ENCODE results near the gene BAIAP2L1.

BAIAP2L1 gene

DNA sequence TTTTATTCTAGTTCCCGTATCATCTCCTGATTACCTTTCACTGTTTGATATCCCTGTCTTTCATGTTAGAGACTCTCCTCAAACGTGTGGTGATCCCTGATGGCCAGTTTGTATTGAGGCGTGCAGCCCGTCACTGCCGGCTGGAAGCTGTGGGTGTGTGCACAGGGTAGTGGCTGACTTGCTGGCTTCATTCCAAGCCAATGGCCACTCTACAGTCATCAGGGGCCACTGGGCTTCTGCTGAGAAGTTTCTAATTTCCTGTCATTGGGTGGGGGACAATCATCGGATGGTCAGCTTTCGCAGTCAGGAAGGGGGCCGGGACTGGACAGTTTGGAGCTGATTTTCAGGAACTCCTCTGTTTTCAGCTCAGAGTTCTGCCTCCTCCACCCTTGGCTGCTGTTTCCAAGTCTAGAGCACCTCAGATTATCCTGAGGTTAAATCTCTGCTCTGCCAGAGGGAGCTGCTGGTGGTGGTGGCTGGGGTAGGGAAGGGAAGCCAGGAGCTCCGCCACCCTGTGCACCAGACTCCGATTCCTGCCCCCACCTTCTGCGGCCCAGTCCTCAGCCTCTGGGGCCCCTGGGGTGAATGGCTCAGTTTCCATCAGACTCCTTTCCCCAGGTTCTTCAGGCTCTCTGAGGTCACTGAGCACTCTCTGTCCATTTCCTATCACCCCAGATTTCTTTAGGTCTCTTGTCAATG lies 34.9 kb downstream of the BAIAP2L1 start:
- Histone ChIP-seq H3K4me3 (ENCODE audit: low read depth, low read length) (no peak overlapping the region), H3K36me3 (peaks cover 11% of the 10 kb centered on the region), H3K9me3 (ENCODE audit: severe bottlenecking) (no peaks in the 10 kb centered on the region), H3K27ac (no peak overlapping the region), H3K27me3 (ENCODE audit: insufficient read depth, low read depth, severe bottlenecking) (no peaks in the 10 kb centered on the region)
- TF ChIP-seq CTCF (IDR thresholded peaks at IDR 0.05; ENCODE audit: low read depth, low read length) = no peak
- no peak for DNase-seq

- DNase-seq = no peak
- H3K27me3 ChIP-seq (ENCODE audit: insufficient read depth, low read depth, severe bottlenecking) = no peaks in the 10 kb centered on the region
- H3K36me3 ChIP-seq = peaks cover 13% of the 10 kb centered on the region
- no peak overlapping the region for H3K27ac ChIP-seq
- H3K4me3 ChIP-seq (ENCODE audit: low read depth, low read length) = no peak overlapping the region
- no peaks in the 10 kb centered on the region for H3K9me3 ChIP-seq (ENCODE audit: severe bottlenecking)
- TF ChIP-seq CTCF (IDR thresholded peaks at IDR 0.05; ENCODE audit: low read depth, low read length) = no peak
These were observed 36.7 kb downstream of the BAIAP2L1 start for GRCh38 chr7:98364220-98364619.

DNA sequence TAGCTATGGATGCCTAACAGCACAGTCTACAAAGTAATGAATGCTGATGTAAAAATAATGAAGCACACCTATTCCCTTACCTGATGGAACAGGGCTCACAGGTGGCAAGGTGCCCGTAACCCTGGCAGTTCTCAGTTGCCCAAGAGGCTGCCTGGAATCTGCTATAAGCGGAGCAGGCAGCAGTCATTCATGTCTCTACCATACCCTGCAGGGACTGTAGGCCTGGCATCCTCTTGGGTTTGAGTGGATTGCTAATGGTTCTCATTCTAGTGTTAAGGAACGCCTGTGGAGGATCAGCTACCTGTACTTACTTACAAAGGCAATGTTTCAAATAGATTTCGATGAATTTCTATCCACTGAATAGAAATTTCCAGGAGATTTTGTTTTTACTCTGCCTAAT lies 38.4 kb downstream of the BAIAP2L1 start:
- Histone ChIP-seq H3K27me3 (ENCODE audit: insufficient read depth, low read depth, severe bottlenecking) (no peaks in the 10 kb centered on the region), H3K9me3 (ENCODE audit: severe bottlenecking) (no peaks in the 10 kb centered on the region), H3K36me3 (peaks cover 17% of the 10 kb centered on the region), H3K4me3 (ENCODE audit: low read depth, low read length) (no peak overlapping the region), H3K27ac (no peak overlapping the region)
- DNase-seq = no peak
- TF ChIP-seq CTCF (IDR thresholded peaks at IDR 0.05; ENCODE audit: low read depth, low read length) = no peak

DNA sequence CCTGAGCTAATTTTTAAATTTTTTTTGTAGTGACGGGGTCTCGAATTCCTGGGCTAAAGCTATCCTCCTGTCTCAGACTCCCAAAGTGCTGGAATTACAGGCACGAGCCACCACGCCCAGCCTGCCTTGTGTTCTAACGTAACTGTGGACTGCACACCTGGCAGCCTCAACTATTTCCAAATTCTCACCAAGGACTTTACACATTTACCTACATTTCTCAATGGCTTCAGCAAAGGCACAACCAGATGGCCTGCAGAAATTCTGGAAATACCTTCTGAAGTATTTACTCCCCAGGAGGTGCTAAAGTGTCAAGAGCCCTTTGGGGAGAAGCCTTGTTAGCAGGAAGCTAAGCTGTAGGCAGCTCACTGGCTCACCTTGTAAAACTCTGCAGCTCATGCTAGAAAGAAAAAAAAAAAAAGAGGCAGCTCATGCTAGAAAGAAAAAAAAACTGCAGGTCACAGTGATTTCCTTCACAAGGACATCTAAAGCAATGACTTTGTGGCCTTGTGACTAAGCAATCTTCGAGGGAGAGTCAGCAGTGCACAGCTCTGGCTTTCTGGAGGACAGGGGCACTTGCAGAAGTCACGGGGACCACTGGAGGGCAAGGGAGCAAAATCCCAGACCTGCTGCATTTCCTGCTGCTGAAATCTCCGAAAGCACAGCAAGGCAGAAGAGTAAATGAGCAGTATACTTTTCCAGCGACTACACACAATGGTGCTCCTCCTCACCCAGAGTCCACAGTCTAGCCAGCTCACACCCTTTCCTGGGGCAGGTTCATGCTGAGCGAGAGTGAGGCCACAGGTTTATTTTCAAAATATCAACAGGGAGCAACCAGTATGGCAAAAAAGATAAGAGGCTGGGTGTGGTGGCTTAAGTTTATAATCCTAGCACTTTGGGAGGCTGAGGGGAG lies 40.4 kb downstream of the BAIAP2L1 start:
- Histone ChIP-seq H3K27ac (no peak overlapping the region), H3K9me3 (ENCODE audit: severe bottlenecking) (no peaks in the 10 kb centered on the region), H3K36me3 (peaks cover 17% of the 10 kb centered on the region), H3K27me3 (ENCODE audit: insufficient read depth, low read depth, severe bottlenecking) (no peaks in the 10 kb centered on the region), H3K4me3 (ENCODE audit: low read depth, low read length) (no peak overlapping the region)
- DNase-seq = peak; percentile 13
- TF ChIP-seq CTCF (IDR thresholded peaks at IDR 0.05; ENCODE audit: low read depth, low read length) = 0 out of 2 replicates have a peak, but pooled peaks have one; percentile 14

DNA sequence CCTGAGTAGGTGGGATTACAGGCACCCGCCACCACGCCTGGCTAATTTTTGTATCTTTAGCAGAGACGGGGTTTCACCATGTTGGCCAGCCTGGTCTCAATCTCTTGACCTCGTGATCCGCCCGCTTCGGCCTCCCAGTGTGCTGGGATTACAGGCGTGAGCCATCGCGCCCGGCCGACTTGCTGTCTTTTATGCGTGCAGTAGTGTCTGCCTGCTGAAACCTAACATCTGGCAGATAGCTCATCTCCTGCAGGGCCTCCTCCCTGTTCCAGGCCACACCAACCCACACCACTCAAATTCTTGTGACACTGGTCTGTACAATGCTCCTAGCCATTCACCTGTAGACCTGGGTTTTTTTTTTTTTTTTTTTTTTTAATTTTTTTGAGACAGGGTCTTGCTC lies 41.5 kb downstream of the BAIAP2L1 start:
- no peak for DNase-seq
- Histone ChIP-seq H3K27ac (no peak overlapping the region), H3K4me3 (ENCODE audit: low read depth, low read length) (no peak overlapping the region), H3K9me3 (ENCODE audit: severe bottlenecking) (no peaks in the 10 kb centered on the region), H3K27me3 (ENCODE audit: insufficient read depth, low read depth, severe bottlenecking) (no peaks in the 10 kb centered on the region), H3K36me3 (peaks cover 22% of the 10 kb centered on the region)
- no peak for TF ChIP-seq CTCF (IDR thresholded peaks at IDR 0.05; ENCODE audit: low read depth, low read length)

Measured in WERI-Rb-1 (cell line).